ENCODE data around the gene UTF1.

The UTF1 gene

GRCh38 chr10:133196936-133197758 lies 32.9 kb upstream of the UTF1 start:
- DNase-seq = no peak

GRCh38 chr10:133197786-133198185 lies 32.2 kb upstream of the UTF1 start:
- DNase-seq = no peak

- DNase-seq = no peak
Observed at GRCh38 chr10:133198206-133198605, 31.8 kb upstream of the UTF1 start.

GRCh38 chr10:133198621-133199487 lies 31.2 kb upstream of the UTF1 start:
- DNase-seq = no peak

- DNase-seq = no peak
Observed at GRCh38 chr10:133199488-133199885, 30.5 kb upstream of the UTF1 start.

- no peak for DNase-seq
Observed at GRCh38 chr10:133199992-133200611, 29.9 kb upstream of the UTF1 start.

- no peak for DNase-seq
Observed at GRCh38 chr10:133200621-133201031, 29.4 kb upstream of the UTF1 start.

GRCh38 chr10:133201151-133201947 lies 28.7 kb upstream of the UTF1 start:
- no peak for DNase-seq

- DNase-seq = no peak
Observed at GRCh38 chr10:133201948-133202725, 27.9 kb upstream of the UTF1 start.

GRCh38 chr10:133202778-133203651 lies 27.0 kb upstream of the UTF1 start:
- DNase-seq = no peak

GRCh38 chr10:133203652-133204195 lies 26.3 kb upstream of the UTF1 start:
- DNase-seq = no peak

- no peak for DNase-seq
Observed at GRCh38 chr10:133204226-133205015, 25.6 kb upstream of the UTF1 start.

GRCh38 chr10:133205146-133205545 lies 24.9 kb upstream of the UTF1 start:
- DNase-seq = no peak

GRCh38 chr10:133206356-133207040 lies 23.5 kb upstream of the UTF1 start:
- DNase-seq = no peak

GRCh38 chr10:133207041-133207600 lies 22.9 kb upstream of the UTF1 start:
- DNase-seq = no peak

GRCh38 chr10:133207627-133208026 lies 22.4 kb upstream of the UTF1 start:
- no peak for DNase-seq

GRCh38 chr10:133208466-133208865 lies 21.6 kb upstream of the UTF1 start:
- no peak for DNase-seq

- DNase-seq = no peak
Observed at GRCh38 chr10:133209117-133209516, 20.9 kb upstream of the UTF1 start.

- DNase-seq = no peak
Observed at GRCh38 chr10:133209641-133210040, 20.4 kb upstream of the UTF1 start.
